Measurements from ENCODE around the gene ATP11A.

Gene ATP11A

DNA sequence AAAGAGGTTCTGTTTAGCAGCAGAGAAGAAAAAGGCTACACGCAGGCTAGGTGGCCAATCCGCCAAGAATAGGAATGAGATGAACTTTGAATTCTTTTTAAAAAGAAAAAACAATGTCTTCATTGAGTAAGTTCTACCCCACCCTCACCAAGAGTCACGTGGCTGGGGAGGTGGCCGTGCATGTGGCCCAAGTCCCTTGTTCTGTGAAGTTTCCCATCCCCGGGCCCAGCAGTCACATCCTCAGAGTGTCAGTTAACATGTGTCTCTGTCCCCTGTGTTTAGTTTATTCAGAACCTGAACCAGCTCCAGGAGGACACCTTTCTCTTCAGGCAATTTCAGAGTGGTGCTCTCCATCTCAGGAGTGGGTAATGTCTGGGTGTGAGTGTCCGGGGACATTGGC lies 222.0 kb downstream of the ATP11A start:
- Histone ChIP-seq H3K4me2 (ENCODE audit: insufficient read depth, low read length) (no peak overlapping the region), H3K27ac (ENCODE audit: low read length) (no peak overlapping the region), H3K4me1 (ENCODE audit: insufficient read depth, low read length) (no peaks in the 10 kb centered on the region), H3K9ac (ENCODE audit: low read depth, low read length) (no peak overlapping the region), H3K36me3 (ENCODE audit: insufficient read depth, low read length) (no peaks in the 10 kb centered on the region), H3K79me2 (ENCODE audit: insufficient read depth, low read length) (no peaks in the 10 kb centered on the region), H3K4me3 (ENCODE audit: low read depth in 1 of 2, low read length in 2 of 2) (no peak overlapping the region), H2AFZ (ENCODE audit: low read depth, low read length) (no peak overlapping the region), H3K27me3 (ENCODE audit: insufficient read depth, low read length, poor library complexity) (peaks cover 12% of the 10 kb centered on the region), H4K20me1 (ENCODE audit: insufficient read depth, low read length) (no peaks in the 10 kb centered on the region), H3K9me3 (ENCODE audit: insufficient read depth, low read length, severe bottlenecking) (no peaks in the 10 kb centered on the region)
- no peak for TF ChIP-seq EZH2 (IDR thresholded peaks at IDR 0.05; ENCODE audit: borderline replicate concordance, low read depth, low read length, severe bottlenecking)
- TF ChIP-seq, protein P1, sequence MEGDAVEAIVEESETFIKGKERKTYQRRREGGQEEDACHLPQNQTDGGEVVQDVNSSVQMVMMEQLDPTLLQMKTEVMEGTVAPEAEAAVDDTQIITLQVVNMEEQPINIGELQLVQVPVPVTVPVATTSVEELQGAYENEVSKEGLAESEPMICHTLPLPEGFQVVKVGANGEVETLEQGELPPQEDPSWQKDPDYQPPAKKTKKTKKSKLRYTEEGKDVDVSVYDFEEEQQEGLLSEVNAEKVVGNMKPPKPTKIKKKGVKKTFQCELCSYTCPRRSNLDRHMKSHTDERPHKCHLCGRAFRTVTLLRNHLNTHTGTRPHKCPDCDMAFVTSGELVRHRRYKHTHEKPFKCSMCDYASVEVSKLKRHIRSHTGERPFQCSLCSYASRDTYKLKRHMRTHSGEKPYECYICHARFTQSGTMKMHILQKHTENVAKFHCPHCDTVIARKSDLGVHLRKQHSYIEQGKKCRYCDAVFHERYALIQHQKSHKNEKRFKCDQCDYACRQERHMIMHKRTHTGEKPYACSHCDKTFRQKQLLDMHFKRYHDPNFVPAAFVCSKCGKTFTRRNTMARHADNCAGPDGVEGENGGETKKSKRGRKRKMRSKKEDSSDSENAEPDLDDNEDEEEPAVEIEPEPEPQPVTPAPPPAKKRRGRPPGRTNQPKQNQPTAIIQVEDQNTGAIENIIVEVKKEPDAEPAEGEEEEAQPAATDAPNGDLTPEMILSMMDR (IDR thresholded peaks at IDR 0.05; ENCODE audit: borderline replicate concordance, extremely low read depth, low read length, poor library complexity, severe bottlenecking), result no peak
- DNase-seq (no peak), ATAC-seq (ENCODE audit: insufficient read depth, low read depth) (no peak)

DNA sequence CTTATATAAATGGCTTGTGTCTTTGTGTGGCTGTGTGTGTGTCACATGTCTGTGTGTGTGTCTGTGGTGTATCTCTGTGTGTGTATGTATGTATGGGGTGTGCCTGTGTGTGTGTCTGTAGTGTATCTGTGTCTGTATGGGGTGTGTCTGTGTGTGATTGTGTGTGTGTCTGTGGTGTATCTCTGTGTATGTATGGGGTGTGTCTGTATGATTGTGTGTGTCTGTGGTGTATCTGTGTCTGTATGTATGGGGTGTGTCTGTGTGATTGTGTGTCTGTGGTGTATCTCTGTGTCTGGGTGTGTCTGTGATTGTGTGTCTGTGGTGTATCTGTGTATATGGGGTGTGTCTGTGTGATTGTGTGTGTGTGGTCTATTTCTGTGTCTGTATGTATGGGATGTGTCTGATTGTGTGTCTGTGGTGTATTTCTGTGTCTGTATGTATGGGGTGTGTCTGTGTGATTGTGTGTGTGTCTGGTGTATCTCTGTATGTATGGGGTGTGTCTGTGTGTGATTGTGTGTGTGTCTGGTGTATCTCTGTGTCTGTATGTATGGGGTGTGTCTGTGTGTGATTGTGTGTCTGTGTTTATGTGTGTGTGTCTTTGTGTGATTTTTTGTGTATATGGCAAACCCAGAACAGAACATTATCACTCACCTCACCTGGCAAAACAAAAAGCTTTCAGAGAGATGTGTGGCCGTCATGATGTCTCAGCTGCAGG lies 223.0 kb downstream of the ATP11A start:
- Histone ChIP-seq H3K4me3 (ENCODE audit: low read depth in 1 of 2, low read length in 2 of 2) (no peak overlapping the region), H3K79me2 (ENCODE audit: insufficient read depth, low read length) (no peaks in the 10 kb centered on the region), H3K27me3 (ENCODE audit: insufficient read depth, low read length, poor library complexity) (peaks cover 12% of the 10 kb centered on the region), H4K20me1 (ENCODE audit: insufficient read depth, low read length) (no peaks in the 10 kb centered on the region), H3K4me1 (ENCODE audit: insufficient read depth, low read length) (no peaks in the 10 kb centered on the region), H3K27ac (ENCODE audit: low read length) (no peak overlapping the region), H3K9ac (ENCODE audit: low read depth, low read length) (no peak overlapping the region), H2AFZ (ENCODE audit: low read depth, low read length) (no peak overlapping the region), H3K4me2 (ENCODE audit: insufficient read depth, low read length) (no peak overlapping the region), H3K36me3 (ENCODE audit: insufficient read depth, low read length) (no peaks in the 10 kb centered on the region), H3K9me3 (ENCODE audit: insufficient read depth, low read length, severe bottlenecking) (no peaks in the 10 kb centered on the region)
- no peak for TF ChIP-seq EZH2 (IDR thresholded peaks at IDR 0.05; ENCODE audit: borderline replicate concordance, low read depth, low read length, severe bottlenecking)
- TF ChIP-seq, protein P1 (IDR thresholded peaks at IDR 0.05; ENCODE audit: borderline replicate concordance, extremely low read depth, low read length, poor library complexity, severe bottlenecking), result no peak
- ATAC-seq (ENCODE audit: insufficient read depth, low read depth) (no peak), DNase-seq (no peak)

DNA sequence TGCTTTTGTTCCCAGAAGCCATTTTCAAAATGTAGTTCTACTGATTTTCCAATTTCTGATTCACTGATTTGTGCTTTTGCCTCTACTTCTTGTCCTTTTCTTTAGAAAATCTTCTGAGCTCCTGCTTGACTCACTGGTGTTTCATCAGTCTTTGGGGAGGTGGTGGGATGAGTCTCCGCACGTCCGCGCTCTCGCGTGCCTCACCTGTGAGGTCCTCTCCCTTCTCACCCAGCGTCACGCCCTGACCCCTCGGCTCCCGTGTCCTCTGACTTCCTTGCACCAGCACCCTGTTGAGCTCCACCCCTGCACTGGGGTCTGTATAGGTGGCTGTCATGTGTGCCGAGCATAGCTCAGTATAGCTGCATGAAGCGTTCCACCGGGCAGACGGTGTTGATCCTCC lies 226.5 kb downstream of the ATP11A start:
- Histone ChIP-seq H3K4me1 (ENCODE audit: insufficient read depth, low read length) (no peaks in the 10 kb centered on the region), H3K4me2 (ENCODE audit: insufficient read depth, low read length) (no peak overlapping the region), H4K20me1 (ENCODE audit: insufficient read depth, low read length) (no peaks in the 10 kb centered on the region), H3K27me3 (ENCODE audit: insufficient read depth, low read length, poor library complexity) (peaks cover 13% of the 10 kb centered on the region), H3K9me3 (ENCODE audit: insufficient read depth, low read length, severe bottlenecking) (no peaks in the 10 kb centered on the region), H3K27ac (ENCODE audit: low read length) (no peak overlapping the region), H3K9ac (ENCODE audit: low read depth, low read length) (no peak overlapping the region), H3K79me2 (ENCODE audit: insufficient read depth, low read length) (no peaks in the 10 kb centered on the region), H3K4me3 (ENCODE audit: low read depth in 1 of 2, low read length in 2 of 2) (no peak overlapping the region), H3K36me3 (ENCODE audit: insufficient read depth, low read length) (no peaks in the 10 kb centered on the region), H2AFZ (ENCODE audit: low read depth, low read length) (no peak overlapping the region)
- TF ChIP-seq EZH2 (IDR thresholded peaks at IDR 0.05; ENCODE audit: borderline replicate concordance, low read depth, low read length, severe bottlenecking), result no peak
- TF ChIP-seq, protein P1 (IDR thresholded peaks at IDR 0.05; ENCODE audit: borderline replicate concordance, extremely low read depth, low read length, poor library complexity, severe bottlenecking), result no peak
- DNase-seq, result no peak
- ATAC-seq (ENCODE audit: insufficient read depth, low read depth), result no peak

All from DND-41 (cell line).